Sigmoid colon (tissue), 7 donors: ENCODE measurements around the gene SOX13. TPM values are rescaled to one million over a fixed set of nuclear protein-coding genes. Genes with fewer than 3 reads are reported as not detected.
"Not testable (repeated sequence)": the region's sequence is repeated elsewhere in the genome, so short reads cannot be mapped to it uniquely, and the experiment has no call there.

Experiments
- DNase-seq: peaks from one replicate; pipeline ENCODE4 v3.0.0-alpha.2; 2019
- H3K27ac ChIP-seq, 4 donors: fragments of 200-600 bp; sonication (generic); one replicate each; pipeline ENCODE4 v1.5.1; 2016 to 2019; ENCODE audit warnings: mild to moderate bottlenecking in 1 of 4
- H3K27me3 ChIP-seq, 3 donors: fragments of 200-600 bp; sonication (generic); one replicate each; pipeline ENCODE4 v1.5.1; 2019; ENCODE audit warnings: mild to moderate bottlenecking in 1 of 3
- H3K36me3 ChIP-seq, 4 donors: fragments of 200-600 bp; sonication (generic); one replicate each; pipeline ENCODE4 v1.5.1; 2016 to 2019
- H3K4me1 ChIP-seq, 4 donors: fragments of 200-600 bp; sonication (generic); one replicate each; pipeline ENCODE4 v1.5.1; 2017 to 2019
- H3K4me3 ChIP-seq, 4 donors: fragments of 200-600 bp; sonication (generic); one replicate each; pipeline ENCODE4 v1.5.1; 2017 to 2019; ENCODE audit warnings: mild to moderate bottlenecking in 2 of 4, moderate library complexity in 1 of 4
- H3K9me3 ChIP-seq, 4 donors: fragments of 200-600 bp in 3 of 4; sonication (generic) in 3 of 4; one replicate each; pipeline versions ENCODE4 v1.5.1 to v1.6.1; 2013 to 2019
- EP300 ChIP-seq, 4 donors: sonication (generic); formaldehyde crosslinking; IDR thresholded peaks; one replicate each; pipeline ENCODE4 v1.6.1; 2017; ENCODE audit warnings: antibody characterized with exemption in 4 of 4
- POLR2A ChIP-seq, 2 donors: fragments of 450-650 bp; IDR thresholded peaks; one replicate each; pipeline ENCODE4 v1.6.1; 2016; ENCODE audit warnings: antibody characterized with exemption in 2 of 2, mild to moderate bottlenecking in 2 of 2, moderate library complexity in 2 of 2
- POLR2AphosphoS5 ChIP-seq, 4 donors: sonication (generic); formaldehyde crosslinking; IDR thresholded peaks; one replicate each; pipeline ENCODE4 v1.6.1; 2017; ENCODE audit warnings: antibody characterized with exemption in 4 of 4
- WGBS, 2 donors: extraction: QIAGEN DNeasy Blood & Tissue Kit; methylation state at CpG; one replicate each; pipeline ENCODE4 v1.1.7; 2013; 5-methylcytosine and 5-hydroxymethylcytosine counted together
- intact Hi-C: fragments of 100-400 bp; cut with DNase I; formaldehyde crosslinking; loops from one replicate; pipeline ENCODE4 v1.15.1; 2023
- polyA plus RNA-seq, 3 donors: library from polyadenylated mRNA; stranded (reverse); fragments of 200-250 nt; gene quantifications; one replicate each; pipeline ENCODE4 v1.2.3, GENCODE V29; 2013
- total RNA-seq, 4 donors: library from RNA; depleted of rRNA; stranded (reverse); fragments of >200 nt; gene quantifications; one replicate each; pipeline ENCODE4 v1.1.0, GENCODE V29; 2016
- TF ChIP-seq, protein P1 (sequence below), 4 experiments: fragments of 450-650 bp in 3 of 4; fragments of 200-600 bp in 1 of 4; IDR thresholded peaks; one replicate each; pipeline ENCODE4 v1.5.1; 2016 to 2019; ENCODE audit warnings: antibody characterized with exemption in 4 of 4, mild to moderate bottlenecking in 3 of 4, moderate library complexity in 2 of 4
- donor health status: healthy with polysubstance abuse.
- donor health status: Bipolar disorder and iron deficiency.
- donor health status: healthy.

SOX13 gene
- total and polyA plus RNA-seq, 7 donors = 9.6 to 58.4 (median 28.5) TPM

DNA sequence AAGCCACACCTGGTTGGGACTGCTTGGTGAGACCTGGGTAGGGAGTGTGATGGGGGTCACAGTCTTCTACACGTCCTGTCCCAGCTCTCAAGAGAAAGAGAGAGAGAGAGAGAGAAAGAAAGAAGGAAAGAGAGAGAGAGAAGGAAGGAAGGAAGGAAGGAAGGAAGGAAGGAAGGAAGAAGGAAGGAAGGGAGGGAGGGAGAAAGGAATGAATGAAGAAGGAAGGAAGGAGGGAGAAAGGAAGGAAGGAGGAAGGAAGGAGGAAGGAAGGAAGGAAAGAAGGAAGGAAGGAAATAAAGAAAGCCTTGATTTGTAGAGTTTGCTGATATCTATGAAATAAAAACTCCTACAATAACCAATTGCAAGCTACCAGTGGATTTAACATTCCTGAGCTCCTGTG, 28.5 kb upstream of the SOX13 start:
- 71 to 74% methylated on average over 1 of the region's 1 CpG for whole genome bisulfite sequencing, 2 donors
- no peak overlapping the region for H3K4me3 ChIP-seq
- H3K27me3 ChIP-seq = no peaks in the 10 kb centered on the region
- TF ChIP-seq, protein P1, sequence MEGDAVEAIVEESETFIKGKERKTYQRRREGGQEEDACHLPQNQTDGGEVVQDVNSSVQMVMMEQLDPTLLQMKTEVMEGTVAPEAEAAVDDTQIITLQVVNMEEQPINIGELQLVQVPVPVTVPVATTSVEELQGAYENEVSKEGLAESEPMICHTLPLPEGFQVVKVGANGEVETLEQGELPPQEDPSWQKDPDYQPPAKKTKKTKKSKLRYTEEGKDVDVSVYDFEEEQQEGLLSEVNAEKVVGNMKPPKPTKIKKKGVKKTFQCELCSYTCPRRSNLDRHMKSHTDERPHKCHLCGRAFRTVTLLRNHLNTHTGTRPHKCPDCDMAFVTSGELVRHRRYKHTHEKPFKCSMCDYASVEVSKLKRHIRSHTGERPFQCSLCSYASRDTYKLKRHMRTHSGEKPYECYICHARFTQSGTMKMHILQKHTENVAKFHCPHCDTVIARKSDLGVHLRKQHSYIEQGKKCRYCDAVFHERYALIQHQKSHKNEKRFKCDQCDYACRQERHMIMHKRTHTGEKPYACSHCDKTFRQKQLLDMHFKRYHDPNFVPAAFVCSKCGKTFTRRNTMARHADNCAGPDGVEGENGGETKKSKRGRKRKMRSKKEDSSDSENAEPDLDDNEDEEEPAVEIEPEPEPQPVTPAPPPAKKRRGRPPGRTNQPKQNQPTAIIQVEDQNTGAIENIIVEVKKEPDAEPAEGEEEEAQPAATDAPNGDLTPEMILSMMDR (IDR thresholded peaks at IDR 0.05) = no peak
- TF ChIP-seq POLR2A (IDR thresholded peaks at IDR 0.05) (no peak), EP300 (IDR thresholded peaks at IDR 0.05) (no peak), POLR2AphosphoS5 (IDR thresholded peaks at IDR 0.05) (no peak)
- no peaks in the 10 kb centered on the region for H3K9me3 ChIP-seq
- no peak overlapping the region for H3K27ac ChIP-seq
- DNase-seq = no peak
- peaks cover 0 to 19% (median 13%) of the 10 kb centered on the region in 4 donors for H3K4me1 ChIP-seq
- no peaks in the 10 kb centered on the region for H3K36me3 ChIP-seq
- intact Hi-C loops = no loop called here

DNA sequence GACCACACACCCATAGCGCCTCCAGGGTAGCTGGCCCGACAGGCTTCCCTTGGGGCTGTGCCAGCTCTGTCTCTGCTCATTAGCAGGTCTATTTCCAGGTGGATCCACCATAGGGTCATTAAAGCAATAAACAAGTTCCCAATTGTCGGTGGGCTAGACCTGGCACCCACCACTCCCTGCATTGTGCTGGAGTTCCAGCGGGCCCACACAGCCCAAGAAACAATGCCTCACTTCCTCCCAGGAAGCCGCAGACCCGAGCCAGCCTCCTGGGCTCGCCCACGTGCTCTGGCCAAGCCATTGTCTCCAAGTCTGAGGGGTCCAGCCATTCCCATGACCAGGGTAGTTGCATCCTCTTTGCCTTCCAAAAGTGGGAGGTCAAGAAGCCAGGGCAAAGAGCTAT, 27.5 kb upstream of the SOX13 start:
- no peaks in the 10 kb centered on the region for H3K36me3 ChIP-seq
- H3K4me1 ChIP-seq = peaks cover 0 to 19% (median 13%) of the 10 kb centered on the region in 4 donors
- H3K9me3 ChIP-seq = no peaks in the 10 kb centered on the region
- H3K27me3 ChIP-seq = no peaks in the 10 kb centered on the region
- DNase-seq = no peak
- no peak overlapping the region for H3K4me3 ChIP-seq
- no peak overlapping the region for H3K27ac ChIP-seq
- no peak for TF ChIP-seq POLR2AphosphoS5 (IDR thresholded peaks at IDR 0.05)
- no peak for TF ChIP-seq EP300 (IDR thresholded peaks at IDR 0.05)
- TF ChIP-seq, protein P1 (IDR thresholded peaks at IDR 0.05) = no peak
- no peak for TF ChIP-seq POLR2A (IDR thresholded peaks at IDR 0.05)
- intact Hi-C loops = no loop called here
- WGBS, 2 donors = 72 to 79% methylated on average over 8 of the region's 8 CpGs

DNA sequence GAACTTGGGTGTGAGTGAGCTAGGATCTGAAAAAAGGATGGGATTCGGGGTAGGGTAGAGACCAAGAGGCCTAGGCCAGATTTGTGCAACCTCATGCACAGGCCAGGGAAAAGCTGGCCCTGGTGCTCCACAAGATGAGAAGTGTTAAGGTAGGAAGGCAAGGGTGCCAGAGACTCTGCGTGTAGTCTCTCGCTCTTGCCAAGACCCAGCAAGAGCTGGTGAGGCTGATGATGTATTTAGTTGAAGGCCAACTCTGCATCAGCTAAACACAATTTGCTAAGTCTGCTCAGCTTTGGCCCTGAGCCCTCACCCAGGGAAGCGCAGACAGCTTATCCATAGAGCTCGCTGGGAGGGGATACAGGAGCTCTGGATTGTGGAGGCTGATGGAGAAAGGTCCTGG, 26.6 kb upstream of the SOX13 start:
- TF ChIP-seq POLR2AphosphoS5 (IDR thresholded peaks at IDR 0.05) (no peak), POLR2A (IDR thresholded peaks at IDR 0.05) (no peak), EP300 (IDR thresholded peaks at IDR 0.05) (no peak)
- TF ChIP-seq, protein P1 (IDR thresholded peaks at IDR 0.05) = no peak
- 96 to 97% methylated on average over 5 of the region's 5 CpGs for WGBS, 2 donors
- no peak for DNase-seq
- H3K4me3 ChIP-seq = no peak overlapping the region
- intact Hi-C loops = no loop called here
- H3K36me3 ChIP-seq = no peaks in the 10 kb centered on the region
- no peaks in the 10 kb centered on the region for H3K27me3 ChIP-seq
- no peaks in the 10 kb centered on the region for H3K9me3 ChIP-seq
- no peak overlapping the region for H3K27ac ChIP-seq
- H3K4me1 ChIP-seq = peaks cover 0 to 11% (median 10%) of the 10 kb centered on the region in 4 donors

DNA sequence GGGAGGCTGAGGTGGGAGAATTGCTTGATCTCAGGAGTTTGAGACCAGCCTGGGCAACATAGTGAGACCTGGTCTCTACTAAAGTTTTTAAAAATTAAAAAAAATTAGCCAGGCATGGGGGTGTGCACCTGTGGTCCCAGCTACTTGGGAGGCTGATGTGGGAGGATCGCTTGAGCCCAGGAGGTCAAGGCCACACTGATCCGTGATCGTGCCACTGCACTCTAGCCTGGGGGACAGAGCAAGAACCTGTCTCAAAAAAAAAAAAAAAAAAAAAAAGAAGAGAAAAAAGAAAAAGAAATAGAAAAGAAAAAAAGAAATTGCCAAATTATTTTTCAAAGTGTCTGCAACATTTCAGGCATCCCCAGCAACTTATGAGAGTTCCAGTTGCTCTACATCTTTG, 24.1 kb upstream of the SOX13 start:
- H3K4me3 ChIP-seq, DNase-seq, intact Hi-C loops, H3K4me1 ChIP-seq, H3K27ac ChIP-seq, H3K36me3 ChIP-seq, H3K27me3 ChIP-seq, H3K9me3 ChIP-seq: not testable (repeated sequence)
- WGBS, 2 donors = 86 to 97% methylated on average over 3 of the region's 3 CpGs

DNA sequence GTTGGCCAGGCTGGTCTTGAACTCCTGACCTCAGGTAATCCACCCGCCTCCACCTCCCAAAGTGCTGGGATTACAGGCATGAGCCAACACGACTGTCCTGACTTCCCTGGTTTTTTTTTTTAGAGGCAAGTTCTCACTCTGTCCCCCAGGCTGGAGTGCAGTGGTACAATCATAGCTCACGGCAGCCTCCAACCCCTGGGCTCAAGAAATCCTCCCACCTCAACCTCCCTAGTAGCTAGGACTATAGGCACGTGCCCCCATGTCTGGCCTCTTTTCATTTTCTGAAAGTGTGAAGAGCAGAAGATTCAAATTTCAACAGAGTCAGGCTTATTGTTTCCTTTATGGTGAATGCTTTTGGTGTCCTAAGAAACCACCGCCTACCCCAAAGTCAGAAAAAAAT, 21.7 kb upstream of the SOX13 start:
- H3K27ac ChIP-seq = no peak overlapping the region
- H3K4me1 ChIP-seq = no peaks in the 10 kb centered on the region
- DNase-seq = no peak
- H3K36me3 ChIP-seq = no peaks in the 10 kb centered on the region
- no peak overlapping the region for H3K4me3 ChIP-seq
- H3K27me3 ChIP-seq = no peaks in the 10 kb centered on the region
- TF ChIP-seq POLR2A (IDR thresholded peaks at IDR 0.05) (no peak), EP300 (IDR thresholded peaks at IDR 0.05) (no peak), POLR2AphosphoS5 (IDR thresholded peaks at IDR 0.05) (no peak)
- TF ChIP-seq, protein P1 (IDR thresholded peaks at IDR 0.05) = no peak
- WGBS, 2 donors = 80 to 82% methylated on average over 5 of the region's 5 CpGs
- no peaks in the 10 kb centered on the region for H3K9me3 ChIP-seq
- intact Hi-C loops = no loop called here
